Stimulated activated naive CD4-positive, alpha-beta T cell (primary cell): ENCODE data around the gene LYAR.
"Not testable (repeated sequence)": the region's sequence is repeated elsewhere in the genome, so short reads cannot be mapped to it uniquely, and the experiment has no call there.

Experiments used
- DNase-seq, 6 experiments: peaks; one replicate each; lab custom pipeline; 2025; lab: John Stamatoyannopoulos, UW

The LYAR gene

DNA sequence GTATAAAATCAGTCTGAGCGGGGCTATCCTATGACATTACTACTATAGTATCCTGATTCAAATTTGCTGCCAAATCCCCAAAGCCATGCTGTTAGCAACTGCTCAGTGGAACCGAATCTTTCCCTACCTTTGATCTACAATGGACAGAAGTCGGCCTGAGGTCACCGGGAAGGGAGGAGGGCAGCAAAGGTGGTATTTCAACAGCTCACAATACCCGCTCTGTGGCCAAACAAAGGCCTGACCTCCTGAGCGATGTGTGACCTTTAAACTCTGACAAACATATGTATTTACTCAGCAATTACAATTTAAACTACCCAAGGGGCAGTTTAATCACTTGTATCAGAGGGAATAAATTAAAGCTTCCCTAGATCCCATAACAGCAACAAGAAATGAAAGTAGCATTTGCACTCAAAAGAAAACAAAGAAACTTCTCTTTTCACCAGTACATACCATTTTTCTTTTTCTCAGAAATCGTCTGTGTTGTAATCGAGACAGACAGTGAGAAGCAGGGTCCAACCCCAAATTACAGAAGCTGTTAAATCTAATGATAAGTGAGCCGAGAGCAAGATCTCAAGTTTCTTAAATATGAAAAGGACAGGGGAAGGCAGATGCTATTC is 30.4 kb downstream of the LYAR start:
- no peak for DNase-seq

DNA sequence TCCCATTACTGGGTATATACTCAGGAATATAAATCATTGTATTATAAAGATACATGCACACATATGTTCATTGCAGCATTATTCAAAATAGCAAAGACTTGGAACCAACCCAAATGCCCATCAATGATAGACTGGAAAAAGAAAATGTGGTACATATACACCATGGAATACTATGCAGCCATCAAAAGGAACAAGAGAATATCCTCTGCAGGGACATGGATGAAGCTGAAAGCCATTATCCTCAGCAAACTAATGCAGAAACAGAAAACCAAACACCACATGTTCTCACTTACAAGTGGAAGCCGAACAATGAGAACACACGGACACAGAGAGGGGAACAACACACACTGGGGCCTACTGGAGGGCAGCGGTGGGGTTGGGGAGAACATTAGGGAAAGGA is 32.2 kb downstream of the LYAR start:
- not testable (repeated sequence) for DNase-seq

DNA sequence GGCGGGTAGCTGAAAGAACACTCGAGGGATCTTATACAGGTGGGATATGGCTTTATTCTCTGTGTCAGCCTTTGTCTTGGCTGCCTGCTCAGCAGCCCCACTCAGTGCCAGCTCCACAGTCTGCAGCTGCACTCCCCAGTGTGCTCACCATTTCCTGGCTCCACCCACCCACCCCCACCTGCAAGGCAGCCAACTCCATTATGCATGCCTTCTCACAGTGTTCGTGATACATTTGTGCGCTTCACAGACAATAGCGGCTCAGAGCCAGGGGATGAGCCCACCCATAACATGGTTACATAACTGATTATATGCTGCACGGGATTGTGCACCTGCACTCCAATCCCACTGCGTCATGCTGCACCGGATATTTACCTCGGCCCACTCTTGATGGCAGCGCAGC is 33.2 kb downstream of the LYAR start:
- no peak for DNase-seq

DNA sequence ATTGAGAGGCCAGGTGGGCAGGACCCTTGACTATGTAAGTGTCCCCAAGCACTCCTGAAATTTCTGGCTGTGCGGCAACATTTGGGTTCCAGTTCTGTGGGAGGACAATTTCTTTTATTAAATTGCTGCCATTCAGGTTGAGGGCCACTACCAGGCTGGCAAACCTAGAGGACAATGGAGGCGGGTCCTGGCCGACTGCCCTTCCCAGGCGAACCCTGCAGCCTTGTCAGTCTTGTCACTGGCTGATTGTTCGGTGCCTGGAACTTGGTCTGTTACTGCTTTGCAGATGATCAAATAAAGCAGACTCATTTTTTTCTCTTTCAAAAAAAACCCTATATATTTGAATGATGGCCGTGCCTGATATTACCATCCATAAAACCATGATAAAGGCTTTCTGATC is 35.3 kb downstream of the LYAR start:
- DNase-seq: no peak

DNA sequence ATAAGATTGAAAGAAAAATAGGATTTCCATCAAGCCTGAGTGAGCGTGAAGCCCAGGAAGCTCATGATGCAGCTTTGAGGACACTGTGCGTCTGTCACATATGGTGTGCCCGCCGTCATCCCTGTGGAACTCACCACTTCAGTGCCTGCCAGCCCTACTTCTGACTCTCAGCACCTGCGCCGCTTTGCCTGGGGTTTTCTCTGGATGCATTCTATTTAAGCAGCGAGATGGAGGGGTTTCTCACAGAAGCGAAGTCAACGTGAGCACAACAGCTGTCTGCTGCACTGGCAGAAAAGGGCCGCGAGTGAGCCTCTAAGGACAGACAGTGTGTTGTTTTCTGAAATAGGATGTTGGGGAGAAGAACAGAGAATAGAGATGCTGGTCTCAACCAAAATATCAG is 35.8 kb downstream of the LYAR start:
- DNase-seq: no peak

DNA sequence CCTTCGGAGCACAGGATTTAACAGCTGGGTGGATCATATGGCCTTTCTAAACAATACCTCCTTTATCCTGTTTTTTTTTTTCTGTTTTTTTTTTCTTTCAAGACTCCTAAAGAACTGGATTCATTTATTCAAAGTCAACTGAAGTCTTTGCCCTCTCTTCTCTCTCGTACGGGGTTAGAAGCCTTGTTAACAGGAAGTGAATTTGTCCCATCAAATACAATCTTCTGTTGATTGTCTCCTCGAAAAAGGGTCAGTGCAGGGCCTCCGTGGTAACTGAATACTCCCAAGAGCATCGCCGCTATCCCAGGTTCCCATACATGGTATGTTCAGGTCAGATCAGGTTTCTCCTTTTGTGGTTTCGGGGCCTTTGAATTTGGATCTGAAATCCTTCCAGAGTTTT is 40.1 kb downstream of the LYAR start:
- DNase-seq: no peak

DNA sequence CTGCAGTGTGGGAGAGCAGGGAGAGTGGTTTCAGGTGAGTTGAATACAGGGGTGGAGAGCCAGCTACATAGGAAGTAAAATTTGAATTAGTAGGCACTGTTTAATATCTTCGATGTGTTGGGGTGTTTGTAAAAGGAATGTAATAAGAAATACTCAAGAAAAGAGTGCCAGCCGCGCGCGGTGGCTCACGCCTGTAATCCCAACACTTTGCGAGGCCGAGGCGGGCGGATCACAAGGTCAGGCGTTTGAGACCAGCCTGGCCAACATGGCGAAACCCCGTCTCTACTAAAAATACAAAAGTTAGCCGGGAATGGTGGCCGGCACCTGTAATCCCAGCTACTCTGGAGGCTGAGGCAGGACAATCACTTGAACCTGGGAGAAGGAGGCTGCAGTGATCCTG is 40.6 kb downstream of the LYAR start:
- not testable (repeated sequence) for DNase-seq

DNA sequence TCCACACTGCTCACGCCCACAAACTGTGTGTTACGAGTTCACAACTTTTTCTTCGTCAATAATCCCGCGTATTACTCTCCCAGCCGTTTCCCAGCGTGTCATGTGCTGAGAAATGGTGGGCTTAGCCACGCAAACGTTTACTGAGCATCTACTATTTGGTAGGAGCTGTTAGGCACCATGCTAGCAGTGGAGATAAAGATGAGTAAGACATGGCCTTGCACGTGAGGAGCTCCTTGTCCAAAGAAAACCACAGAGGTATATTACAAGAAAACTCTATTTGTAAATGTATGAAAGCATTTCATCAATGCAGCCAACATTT is 41.1 kb downstream of the LYAR start:
- no peak for DNase-seq

DNA sequence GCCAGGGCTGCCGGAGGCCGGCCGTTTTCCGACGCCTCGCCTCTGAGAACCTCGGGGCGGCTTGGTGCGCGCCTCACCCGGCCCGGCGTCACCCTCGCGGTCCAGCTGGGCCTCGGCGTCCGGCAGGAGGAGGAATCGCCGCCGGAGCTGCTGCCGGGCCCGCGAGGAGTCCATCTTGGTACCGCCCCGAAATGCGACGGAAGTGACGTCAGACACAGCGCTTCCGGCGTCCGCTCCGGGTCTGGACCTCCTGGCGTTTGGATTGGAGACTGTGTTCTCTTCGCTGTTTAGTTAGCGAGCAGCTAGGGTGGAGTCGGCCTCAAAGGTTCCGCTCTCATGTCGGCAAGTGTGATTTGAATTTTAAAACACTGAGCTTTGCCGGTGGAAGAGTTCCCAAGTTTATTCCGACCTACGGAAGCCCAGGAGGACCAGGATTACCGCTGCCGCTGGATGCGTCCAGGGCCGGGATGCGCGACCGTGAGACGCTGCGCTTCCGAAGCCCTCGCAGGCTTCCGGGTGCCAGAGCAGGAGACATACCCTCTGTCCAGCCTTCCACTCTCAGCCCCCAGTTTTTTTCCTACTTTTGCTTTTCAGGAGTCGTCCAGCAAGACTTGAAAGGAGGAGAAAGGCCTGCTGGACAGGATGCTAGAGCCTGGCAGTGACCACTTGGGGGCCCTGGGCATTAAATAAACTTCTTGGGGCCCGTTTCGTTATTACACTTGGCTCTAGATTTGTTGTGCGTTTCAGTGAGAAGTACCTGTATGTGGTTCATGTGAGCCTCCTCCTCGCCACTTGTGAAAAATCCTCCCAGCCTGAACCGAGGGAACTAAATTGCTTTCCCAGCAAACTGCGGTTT is 41.7 kb downstream of the LYAR start, which contains the start of gene TMEM128:
TMEM128 (minus strand) TSS at position 195 of the 856 bp plus-strand sequence; CDS start at position 174, 21 bp downstream.
- DNase-seq: peak; percentile 81 to 92 (median 87)

DNA sequence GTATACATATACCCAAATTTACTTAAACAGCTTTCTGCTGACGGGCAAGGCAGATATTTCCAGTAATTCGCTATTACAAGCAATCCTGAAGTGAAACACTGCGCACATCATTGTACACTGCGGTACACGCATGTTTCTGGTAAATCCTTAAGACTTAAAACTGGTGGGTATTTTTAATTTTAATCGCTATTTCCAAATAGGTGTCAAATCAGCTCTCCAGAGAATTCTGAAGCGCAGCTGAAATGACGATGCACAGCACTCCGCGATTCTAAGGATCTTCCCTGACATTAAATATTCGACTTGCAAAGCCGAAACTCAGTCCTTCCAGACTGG is 42.3 kb downstream of the LYAR start:
- DNase-seq: no peak

DNA sequence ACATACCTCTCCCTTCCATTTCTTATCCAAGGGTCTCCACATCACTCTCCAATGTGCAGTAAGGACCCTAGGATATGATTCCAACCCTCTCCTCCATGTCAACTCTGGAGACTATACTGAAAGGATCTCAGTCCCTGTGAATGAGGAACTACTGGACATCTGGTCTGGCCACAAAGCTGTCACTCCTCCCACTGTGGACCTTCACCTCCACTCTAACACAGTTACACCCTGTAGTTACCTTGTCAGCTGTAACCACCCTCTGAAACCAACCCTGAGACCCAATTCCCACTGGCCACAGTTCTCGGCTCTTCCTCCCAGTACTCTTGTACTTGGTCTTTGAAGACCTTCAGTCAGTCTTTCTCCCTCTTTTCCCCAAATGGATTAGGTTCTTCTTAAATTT is 44.8 kb downstream of the LYAR start:
- DNase-seq: no peak

DNA sequence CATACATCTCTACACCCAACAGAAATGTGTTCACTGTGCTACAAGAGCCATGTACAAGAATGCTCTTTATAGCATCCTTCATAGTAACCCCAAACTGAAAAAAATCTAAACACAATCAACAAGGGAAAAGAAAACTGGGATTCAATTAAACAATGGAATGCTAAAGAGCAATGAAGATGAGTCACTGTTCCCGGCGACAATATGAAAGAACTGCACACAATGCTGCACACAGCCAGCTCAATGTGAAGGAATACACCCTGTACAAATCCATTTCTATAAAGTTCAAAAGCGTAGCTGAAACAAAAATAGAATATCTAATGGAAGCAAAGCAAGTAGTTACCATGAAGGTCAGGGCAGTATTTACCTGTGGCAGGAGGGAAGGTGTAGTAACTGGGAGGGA is 50.4 kb downstream of the LYAR start:
- DNase-seq: not testable (repeated sequence)

DNA sequence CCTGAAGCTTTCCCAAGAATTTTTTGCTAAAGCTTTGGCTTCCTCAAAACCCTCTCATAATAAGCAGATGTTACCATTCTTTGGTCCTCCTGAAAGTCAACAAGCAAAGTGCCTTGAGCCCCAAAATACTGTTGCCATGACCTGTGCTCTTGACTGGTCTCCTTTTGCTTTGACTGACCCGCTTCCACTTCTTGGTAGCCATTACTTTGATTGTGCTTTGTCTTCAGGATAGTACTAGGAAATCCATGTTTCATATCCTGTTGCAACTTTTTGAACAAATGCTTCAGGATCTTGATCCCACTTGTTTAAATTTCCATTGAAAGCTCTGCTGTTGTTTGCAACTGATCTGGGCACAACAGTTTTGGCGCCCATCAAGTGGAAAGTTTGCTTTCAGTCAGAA is 56.3 kb downstream of the LYAR start:
- no peak for DNase-seq

DNA sequence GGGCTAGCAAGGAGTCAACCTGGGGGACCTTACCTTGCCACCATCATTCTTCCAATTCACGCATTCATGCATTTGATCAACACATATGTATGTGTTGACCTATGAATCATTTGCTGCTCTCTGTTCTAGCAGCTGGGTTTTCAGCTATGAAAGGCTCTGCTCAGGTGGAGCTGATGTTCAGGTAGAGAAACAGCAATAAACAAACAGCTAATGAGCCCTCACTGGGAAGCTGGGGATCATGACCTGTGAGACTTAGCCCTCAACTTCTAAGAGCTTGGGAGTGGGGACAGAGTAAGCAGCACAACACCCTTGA is 61.6 kb downstream of the LYAR start:
- DNase-seq: no peak

DNA sequence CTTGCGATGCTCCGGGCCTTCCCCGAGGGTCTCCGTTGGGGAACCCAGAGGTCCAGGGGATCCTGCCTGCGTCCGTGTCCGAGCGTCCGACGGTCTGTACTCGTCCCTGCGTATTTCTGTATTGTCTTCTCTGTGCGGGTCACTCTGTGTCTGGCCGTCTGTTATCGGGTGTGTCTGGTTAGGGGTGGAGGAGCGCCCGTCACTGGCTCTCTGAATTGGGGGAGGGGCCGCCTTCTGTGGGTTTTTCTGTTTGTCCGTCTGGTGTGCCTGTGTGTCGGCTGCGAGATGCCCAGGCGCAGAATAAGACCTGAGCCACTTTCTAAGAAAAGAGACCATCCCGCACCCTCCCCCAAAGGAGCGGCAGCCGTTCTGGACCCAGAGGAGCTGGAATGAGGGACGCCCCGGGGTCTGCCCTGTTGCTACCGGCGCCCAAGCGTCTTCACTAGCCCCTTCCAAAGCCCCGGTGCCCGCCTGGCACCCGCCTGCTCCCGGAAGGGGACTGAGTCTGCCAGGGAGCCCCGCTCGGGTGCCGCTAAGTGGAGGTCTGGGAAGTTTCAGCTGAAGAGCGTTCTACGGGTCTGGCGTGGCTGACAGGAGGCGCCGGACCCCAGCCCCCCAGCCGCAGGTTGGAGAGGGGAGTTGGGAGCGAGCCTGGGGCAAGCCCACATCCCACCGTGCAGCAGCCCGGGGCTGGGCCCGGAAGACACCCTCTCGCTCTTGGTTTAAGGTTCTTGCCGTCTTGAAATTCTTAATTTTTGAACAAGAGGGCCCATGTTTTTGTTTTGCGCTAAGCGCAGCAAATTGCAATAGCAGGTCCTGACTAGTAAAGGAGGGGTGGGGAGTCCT is 62.2 kb downstream of the LYAR start:
- DNase-seq: no peak

DNA sequence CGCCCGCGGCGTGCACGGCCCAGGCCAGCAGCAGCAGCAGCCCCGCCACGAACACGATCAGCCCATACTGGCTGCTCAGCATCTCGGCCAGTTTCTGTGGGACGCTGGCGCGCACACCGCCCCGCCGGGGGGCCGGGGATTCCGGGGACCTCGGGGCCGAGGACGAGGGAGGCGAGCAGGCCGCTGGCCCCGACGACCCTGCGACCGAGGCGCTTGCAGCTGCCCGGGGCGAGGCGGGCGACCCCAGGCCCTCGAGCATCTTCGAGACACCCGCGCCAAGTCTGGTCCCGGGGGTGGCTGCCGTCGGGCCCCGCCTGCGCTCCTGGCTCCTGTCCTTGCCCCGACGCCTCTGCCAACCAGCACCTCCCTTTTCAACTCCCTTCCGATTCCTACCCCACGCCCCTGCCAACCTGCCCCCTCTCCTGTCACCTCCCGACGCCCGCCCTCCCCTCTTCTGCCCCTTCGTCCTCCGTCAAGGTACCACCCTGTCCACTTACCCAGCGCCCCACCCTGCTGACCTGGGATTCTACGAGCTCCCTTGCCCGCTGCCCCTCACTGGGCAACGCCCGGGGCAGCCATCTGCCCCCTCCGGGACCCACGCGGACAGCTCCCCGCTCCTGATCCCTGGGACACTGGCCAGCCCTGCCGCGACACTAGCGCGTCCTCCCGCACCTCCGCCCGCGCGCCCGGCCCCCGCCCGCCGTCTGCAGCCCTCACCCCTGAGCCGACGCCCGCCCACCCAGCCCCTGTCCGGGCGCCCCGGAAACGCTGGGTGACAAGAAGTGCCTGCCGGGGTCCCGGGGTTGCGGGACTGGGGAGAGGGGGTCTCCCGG is 63.1 kb downstream of the LYAR start, which contains the start of gene OTOP1:
OTOP1 (minus strand) TSS at position 324 of the 833 bp plus-strand sequence; CDS start at position 259, 65 bp downstream.
- no peak for DNase-seq

DNA sequence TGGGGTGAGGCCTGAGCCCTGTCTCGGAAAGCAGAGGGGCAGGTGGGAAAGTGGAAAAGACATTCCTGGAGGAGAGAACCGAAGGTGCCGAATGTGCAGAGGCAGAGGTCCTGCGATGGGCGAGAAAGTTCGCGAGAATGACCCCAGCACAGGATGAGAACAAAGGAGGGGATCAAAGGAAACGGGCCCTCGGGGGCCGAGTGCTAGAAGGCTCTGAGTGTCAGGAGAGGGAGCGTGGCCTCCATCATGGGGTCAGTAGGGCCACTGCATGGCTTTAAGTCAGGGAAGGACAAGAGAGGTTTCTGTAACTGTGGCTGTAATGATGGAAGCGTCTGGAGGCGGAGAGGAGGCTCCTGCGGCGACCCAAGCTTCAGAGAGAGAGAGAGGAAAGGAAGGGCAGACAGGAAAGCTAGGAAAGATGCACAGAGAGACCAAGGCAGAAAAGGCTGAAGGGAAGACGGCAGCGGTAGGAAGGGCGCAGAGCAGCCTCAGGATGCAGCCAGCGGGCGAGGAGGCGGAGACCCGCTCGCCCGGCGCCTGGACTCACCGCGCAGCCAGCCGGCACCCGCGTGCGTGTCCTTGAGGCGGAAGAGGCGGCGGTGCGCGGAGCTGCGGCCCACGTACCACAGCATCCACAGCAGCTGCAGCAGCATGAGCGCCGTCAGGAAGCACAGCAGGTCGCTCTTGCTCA is 63.9 kb downstream of the LYAR start:
- no peak for DNase-seq
